ENCODE data around the gene NEK8.

Gene NEK8

DNA sequence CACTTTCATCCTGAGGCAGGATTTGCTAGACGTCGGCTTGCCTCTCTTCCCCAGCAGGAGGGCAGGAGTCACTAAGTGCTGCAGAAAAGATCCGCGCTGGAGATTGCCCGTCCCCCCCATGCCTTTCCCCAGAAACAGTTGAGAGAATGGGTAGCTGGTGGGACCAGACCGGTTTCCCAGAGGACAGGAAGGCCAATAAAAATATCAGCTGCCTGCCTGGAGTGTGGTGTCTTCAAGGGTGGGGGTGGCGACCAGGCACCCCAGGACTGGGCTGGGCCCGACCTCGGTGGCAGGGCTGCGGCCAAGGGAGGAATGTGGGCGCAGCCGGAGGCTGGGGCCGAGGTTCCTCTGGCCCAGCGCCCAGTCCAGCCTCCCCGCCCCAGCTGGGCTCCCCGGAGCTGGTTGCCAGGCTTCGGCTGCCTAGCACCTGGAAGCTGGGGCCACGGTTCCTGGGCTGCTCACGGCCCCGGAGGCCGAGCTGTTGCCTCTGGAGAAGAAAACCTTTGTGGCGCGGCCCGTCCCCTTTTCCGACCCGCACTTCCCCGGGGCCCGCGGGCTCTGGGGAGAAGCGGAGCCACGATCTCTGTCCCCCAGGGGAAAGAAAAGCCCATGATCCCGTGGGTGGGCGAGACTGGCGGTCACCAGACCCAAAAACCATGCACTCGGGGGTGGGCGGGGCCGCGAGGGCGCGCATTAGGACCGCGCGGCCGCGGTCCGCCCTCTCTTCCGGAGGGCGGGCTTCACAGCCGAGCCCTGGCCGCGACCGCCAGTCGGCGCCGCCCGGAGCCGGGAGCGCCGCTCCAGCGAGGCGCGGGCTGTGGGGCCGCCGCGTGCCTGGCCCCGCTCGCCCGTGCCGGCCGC is 14.9 kb downstream of the NEK8 start, which contains the start of gene TRAF4:
TSS of gene TRAF4 (plus strand) at position 769 of the 861 bp plus-strand sequence. CDS start 102 bp downstream, outside the sequence.
- TF ChIP-seq, protein P1, sequence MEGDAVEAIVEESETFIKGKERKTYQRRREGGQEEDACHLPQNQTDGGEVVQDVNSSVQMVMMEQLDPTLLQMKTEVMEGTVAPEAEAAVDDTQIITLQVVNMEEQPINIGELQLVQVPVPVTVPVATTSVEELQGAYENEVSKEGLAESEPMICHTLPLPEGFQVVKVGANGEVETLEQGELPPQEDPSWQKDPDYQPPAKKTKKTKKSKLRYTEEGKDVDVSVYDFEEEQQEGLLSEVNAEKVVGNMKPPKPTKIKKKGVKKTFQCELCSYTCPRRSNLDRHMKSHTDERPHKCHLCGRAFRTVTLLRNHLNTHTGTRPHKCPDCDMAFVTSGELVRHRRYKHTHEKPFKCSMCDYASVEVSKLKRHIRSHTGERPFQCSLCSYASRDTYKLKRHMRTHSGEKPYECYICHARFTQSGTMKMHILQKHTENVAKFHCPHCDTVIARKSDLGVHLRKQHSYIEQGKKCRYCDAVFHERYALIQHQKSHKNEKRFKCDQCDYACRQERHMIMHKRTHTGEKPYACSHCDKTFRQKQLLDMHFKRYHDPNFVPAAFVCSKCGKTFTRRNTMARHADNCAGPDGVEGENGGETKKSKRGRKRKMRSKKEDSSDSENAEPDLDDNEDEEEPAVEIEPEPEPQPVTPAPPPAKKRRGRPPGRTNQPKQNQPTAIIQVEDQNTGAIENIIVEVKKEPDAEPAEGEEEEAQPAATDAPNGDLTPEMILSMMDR (IDR thresholded peaks at IDR 0.05; ENCODE audit: low read length, missing control alignments) = no peak
- DNase-seq (ENCODE audit: low read depth) = peak; percentile 75
- peak within 1 kb of the TSS; percentile 94 for H3K4me3 ChIP-seq (replicated peaks; ENCODE audit: low read depth, low read length)

DNA sequence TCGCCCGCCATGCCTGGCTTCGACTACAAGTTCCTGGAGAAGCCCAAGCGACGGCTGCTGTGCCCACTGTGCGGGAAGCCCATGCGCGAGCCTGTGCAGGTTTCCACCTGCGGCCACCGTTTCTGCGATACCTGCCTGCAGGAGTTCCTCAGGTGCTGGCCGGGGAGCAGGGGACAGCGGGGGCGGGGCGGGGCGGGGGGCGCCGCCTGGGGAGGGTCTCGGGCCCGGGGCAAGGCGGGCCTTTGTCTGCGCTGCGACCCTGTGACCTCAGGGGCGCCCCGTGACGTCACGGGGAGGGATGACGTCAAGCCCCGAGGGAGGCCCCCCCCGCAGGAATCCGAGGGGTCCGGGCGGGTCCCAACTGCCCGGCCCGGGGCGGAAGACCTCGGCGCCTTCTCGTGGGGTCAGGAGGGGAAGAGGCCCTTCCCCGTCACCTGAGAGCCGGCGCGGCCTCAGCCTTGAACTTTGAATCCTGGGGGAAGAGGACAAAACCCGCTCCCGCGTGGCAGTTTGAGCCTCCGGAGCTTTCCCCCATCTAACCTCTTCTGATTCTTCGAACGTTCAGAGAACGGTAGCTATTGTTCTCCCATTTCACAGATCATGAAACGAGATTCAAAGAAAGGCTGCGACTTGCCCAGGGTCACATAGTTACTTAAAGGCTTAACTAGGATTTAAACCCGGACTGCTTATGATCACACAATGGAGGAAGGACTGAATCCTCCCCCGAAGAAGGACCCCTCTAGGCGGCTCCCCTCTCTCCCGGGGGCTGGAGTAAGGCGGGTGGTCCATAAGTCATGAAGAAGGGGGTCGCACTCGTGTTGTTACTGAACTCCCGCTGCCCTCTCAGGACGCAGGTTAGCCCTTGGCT is 15.8 kb downstream of the NEK8 start:
- H3K4me3 ChIP-seq (replicated peaks; ENCODE audit: low read depth, low read length) = peak overlapping the region; percentile 94
- peak; percentile 53 for DNase-seq (ENCODE audit: low read depth)
- TF ChIP-seq, protein P1 (IDR thresholded peaks at IDR 0.05; ENCODE audit: low read length, missing control alignments) = no peak

DNA sequence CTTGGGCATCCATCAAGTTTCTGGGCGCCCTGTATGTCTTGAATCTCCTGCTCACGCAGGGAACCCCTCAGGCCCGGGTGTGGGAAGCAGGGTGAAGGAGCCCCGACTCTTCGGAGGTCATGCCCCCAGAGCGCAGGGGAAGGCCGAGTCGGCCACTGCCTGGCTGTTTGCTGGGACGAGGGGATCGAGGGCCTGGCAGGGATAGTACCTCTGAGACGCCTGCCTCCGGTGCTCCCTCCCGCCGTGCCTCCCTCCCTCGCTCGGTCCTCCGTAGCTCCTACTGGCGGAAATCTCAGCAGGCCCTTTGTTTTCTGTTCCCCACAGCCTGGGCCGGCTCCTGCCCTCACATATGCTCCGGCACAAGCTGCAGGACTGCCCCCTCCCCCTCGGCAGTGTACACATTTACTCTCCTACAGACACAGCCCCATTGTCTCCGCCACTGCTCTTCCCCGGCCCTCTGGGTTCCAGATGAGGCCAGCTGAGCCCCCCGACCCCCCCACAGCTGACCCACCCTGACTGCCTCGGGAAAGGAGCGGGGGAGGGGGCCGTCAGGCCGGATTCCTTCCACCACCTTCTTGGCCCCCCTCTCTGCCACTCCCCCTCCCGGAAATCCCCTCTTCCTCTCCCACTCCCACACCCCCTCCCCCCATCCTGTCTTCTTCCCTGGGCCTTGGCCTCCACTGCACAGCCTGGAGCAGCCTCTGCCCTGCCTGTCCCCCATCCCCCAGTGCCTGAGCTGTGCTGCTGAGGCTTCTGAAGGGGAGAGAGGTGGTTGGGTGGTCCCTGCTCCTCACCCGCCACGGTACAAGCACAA is 16.6 kb downstream of the NEK8 start:
- TF ChIP-seq, protein P1 (IDR thresholded peaks at IDR 0.05; ENCODE audit: low read length, missing control alignments) = no peak
- peak overlapping the region; percentile 94 for H3K4me3 ChIP-seq (replicated peaks; ENCODE audit: low read depth, low read length)
- DNase-seq (ENCODE audit: low read depth) = peak; percentile 74

DNA sequence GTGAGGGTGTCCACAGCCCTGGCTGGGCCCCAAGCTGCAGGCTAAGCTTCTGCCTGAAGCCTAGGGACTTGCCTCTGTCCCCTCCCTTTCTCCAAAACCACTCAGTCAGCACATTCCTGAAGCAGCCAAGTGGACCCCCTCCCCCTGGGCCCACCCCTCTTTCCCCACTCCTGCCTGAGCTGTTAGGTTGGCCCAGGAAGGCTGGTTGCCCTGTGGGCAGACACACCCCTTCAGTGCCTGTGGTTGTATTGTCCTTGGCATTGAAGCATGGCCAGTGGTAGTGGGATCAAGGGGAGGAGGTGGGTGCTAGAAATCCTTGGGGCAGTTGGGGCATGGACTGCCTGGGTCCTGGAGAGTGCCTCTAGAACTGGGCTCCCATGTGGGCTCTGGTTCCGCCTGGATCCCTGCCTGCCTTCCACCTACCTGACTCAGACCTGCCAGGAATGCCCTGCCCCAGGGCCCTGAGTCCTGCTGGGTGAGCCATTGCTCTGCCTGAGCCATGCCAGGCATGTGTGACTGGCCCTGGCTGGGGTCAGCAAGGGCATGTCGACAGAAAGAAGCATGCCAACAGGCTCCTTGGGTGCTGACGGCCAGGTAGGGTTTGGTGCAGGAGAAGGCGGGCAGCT is 17.3 kb downstream of the NEK8 start:
- no peak for DNase-seq (ENCODE audit: low read depth)
- TF ChIP-seq, protein P1 (IDR thresholded peaks at IDR 0.05; ENCODE audit: low read length, missing control alignments) = no peak
- H3K4me3 ChIP-seq (replicated peaks; ENCODE audit: low read depth, low read length) = peak overlapping the region; percentile 94

DNA sequence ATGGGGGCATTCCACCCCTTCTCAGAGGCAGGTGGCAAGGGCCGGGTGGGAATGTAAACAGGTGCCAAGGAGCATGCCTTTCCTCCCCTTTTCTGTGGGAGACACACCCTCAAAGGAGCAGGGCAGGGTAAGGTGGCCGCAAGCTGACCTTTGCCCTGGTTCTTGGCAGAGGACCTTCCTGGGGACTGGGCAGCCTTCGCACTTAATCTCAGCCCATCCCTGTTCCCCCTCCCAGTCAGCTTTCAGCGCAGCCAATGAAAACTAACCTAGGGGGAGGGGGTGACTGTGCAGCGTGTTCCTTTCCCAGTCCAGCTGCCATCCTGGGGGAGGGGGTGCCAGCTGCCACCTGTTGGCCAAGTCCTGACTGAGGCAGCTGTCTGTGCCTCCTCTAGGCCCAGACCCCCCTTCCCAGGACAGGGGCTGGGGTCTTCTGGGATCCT is 18.0 kb downstream of the NEK8 start:
- TF ChIP-seq, protein P1 (IDR thresholded peaks at IDR 0.05; ENCODE audit: low read length, missing control alignments) = no peak

More for the DNA sequence above, 18.0 kb downstream of the NEK8 start:
- H3K4me3 ChIP-seq (replicated peaks; ENCODE audit: low read depth, low read length) = peak overlapping the region; percentile 94
- DNase-seq (ENCODE audit: low read depth) = no peak

Measured in fibroblast of pulmonary artery (primary cell).